Measurements from ENCODE around the gene CNMD.
"Not testable (repeated sequence)": the region's sequence is repeated elsewhere in the genome, so short reads cannot be mapped to it uniquely, and the experiment has no call there.

CNMD gene

GRCh38 chr13:52703482-52703881, 36.1 kb downstream of the CNMD start:
- DNase-seq: no peak
- no peak overlapping the region for H3K27ac ChIP-seq
- no peaks in the 10 kb centered on the region for H3K36me3 ChIP-seq
- no peak overlapping the region for H3K4me3 ChIP-seq (ENCODE audit: low read depth, low read length)
- H3K9me3 ChIP-seq (ENCODE audit: severe bottlenecking): no peaks in the 10 kb centered on the region
- H3K27me3 ChIP-seq (ENCODE audit: insufficient read depth, low read depth, severe bottlenecking): no peaks in the 10 kb centered on the region
- no peak for TF ChIP-seq CTCF (IDR thresholded peaks at IDR 0.05; ENCODE audit: low read depth, low read length)

GRCh38 chr13:52701728-52702465, 37.7 kb downstream of the CNMD start:
- no peak overlapping the region for H3K27ac ChIP-seq
- peak; percentile 9 for DNase-seq

GRCh38 chr13:52696566-52696965, 43.1 kb downstream of the CNMD start:
- no peaks in the 10 kb centered on the region for H3K27me3 ChIP-seq (ENCODE audit: insufficient read depth, low read depth, severe bottlenecking)
- no peak overlapping the region for H3K27ac ChIP-seq
- DNase-seq: no peak
- no peaks in the 10 kb centered on the region for H3K9me3 ChIP-seq (ENCODE audit: severe bottlenecking)
- no peaks in the 10 kb centered on the region for H3K36me3 ChIP-seq
- no peak for TF ChIP-seq CTCF (IDR thresholded peaks at IDR 0.05; ENCODE audit: low read depth, low read length)
- no peak overlapping the region for H3K4me3 ChIP-seq (ENCODE audit: low read depth, low read length)

More at GRCh38 chr13:52701728-52702465, 37.7 kb downstream of the CNMD start:
- H3K27me3 ChIP-seq (ENCODE audit: insufficient read depth, low read depth, severe bottlenecking): no peaks in the 10 kb centered on the region
- H3K9me3 ChIP-seq (ENCODE audit: severe bottlenecking): no peaks in the 10 kb centered on the region
- no peak for TF ChIP-seq CTCF (IDR thresholded peaks at IDR 0.05; ENCODE audit: low read depth, low read length)
- no peaks in the 10 kb centered on the region for H3K36me3 ChIP-seq
- no peak overlapping the region for H3K4me3 ChIP-seq (ENCODE audit: low read depth, low read length)

- no peaks in the 10 kb centered on the region for H3K27me3 ChIP-seq (ENCODE audit: insufficient read depth, low read depth, severe bottlenecking)
- no peak for DNase-seq
- no peaks in the 10 kb centered on the region for H3K9me3 ChIP-seq (ENCODE audit: severe bottlenecking)
- no peak overlapping the region for H3K4me3 ChIP-seq (ENCODE audit: low read depth, low read length)
- no peak overlapping the region for H3K27ac ChIP-seq
- no peak for TF ChIP-seq CTCF (IDR thresholded peaks at IDR 0.05; ENCODE audit: low read depth, low read length)
- H3K36me3 ChIP-seq: no peaks in the 10 kb centered on the region
Observed at GRCh38 chr13:52695856-52696255, 43.8 kb downstream of the CNMD start.

- no peak for TF ChIP-seq CTCF (IDR thresholded peaks at IDR 0.05; ENCODE audit: low read depth, low read length)
- no peaks in the 10 kb centered on the region for H3K36me3 ChIP-seq
- no peaks in the 10 kb centered on the region for H3K9me3 ChIP-seq (ENCODE audit: severe bottlenecking)
- no peak overlapping the region for H3K4me3 ChIP-seq (ENCODE audit: low read depth, low read length)
- no peak overlapping the region for H3K27ac ChIP-seq
- DNase-seq: no peak
- H3K27me3 ChIP-seq (ENCODE audit: insufficient read depth, low read depth, severe bottlenecking): no peaks in the 10 kb centered on the region
Observed at GRCh38 chr13:52686376-52686775, 53.2 kb downstream of the CNMD start.

- not testable (repeated sequence) for H3K9me3 ChIP-seq (ENCODE audit: severe bottlenecking); H3K27me3 ChIP-seq (ENCODE audit: insufficient read depth, low read depth, severe bottlenecking); H3K36me3 ChIP-seq; DNase-seq; H3K27ac ChIP-seq; H3K4me3 ChIP-seq (ENCODE audit: low read depth, low read length)
Observed at GRCh38 chr13:52685806-52686205, 53.8 kb downstream of the CNMD start.
